Measurements from ENCODE around the gene OSM.

Gene OSM

GRCh38 chr22:30266445-30267381 lies at the start of gene OSM:
TSS of gene OSM (minus strand) at chr22:30266851. CDS start at chr22:30266799, 52 bp downstream.
- peak in 1 of 2 donors; percentile 44 for DNase-seq (ENCODE audit: low read depth in 2 of 2)

DNA sequence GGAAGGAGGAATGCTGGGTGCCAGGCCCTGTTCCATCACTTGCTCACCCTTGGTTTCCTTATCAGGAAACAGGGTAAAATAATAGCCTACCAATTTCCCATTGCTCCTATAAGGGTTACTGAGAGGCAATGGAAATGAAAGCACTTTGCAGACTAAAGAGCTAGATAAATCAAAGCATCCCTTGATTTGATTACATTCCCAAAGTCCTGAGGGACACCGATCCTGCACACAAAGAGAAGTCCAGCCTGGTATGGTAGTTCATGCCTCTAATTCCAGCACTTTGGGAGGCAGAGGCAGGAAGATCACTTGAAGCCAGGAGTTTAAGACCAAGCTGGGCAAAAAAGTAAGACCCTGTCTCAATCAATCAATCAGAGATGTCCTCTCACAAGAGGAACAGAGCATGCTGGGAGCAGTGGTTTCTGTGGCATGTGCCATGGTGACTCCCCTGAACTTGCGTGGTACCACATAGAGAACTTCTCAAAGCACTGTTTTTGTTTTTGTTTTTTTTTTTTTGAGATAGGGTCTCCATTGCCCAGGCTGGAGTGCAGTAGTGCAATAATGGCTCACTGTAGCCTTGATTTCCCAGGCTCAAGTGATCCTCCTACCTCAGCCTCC lies 49.4 kb upstream of the OSM start:
- no peak for DNase-seq (ENCODE audit: low read depth in 2 of 2)

GRCh38 chr22:30314915-30315314 lies 48.3 kb upstream of the OSM start:
- no peak for DNase-seq (ENCODE audit: low read depth in 2 of 2)

- no peak for DNase-seq (ENCODE audit: low read depth in 2 of 2)
These were observed 47.1 kb upstream of the OSM start for GRCh38 chr22:30313527-30314363.

DNA sequence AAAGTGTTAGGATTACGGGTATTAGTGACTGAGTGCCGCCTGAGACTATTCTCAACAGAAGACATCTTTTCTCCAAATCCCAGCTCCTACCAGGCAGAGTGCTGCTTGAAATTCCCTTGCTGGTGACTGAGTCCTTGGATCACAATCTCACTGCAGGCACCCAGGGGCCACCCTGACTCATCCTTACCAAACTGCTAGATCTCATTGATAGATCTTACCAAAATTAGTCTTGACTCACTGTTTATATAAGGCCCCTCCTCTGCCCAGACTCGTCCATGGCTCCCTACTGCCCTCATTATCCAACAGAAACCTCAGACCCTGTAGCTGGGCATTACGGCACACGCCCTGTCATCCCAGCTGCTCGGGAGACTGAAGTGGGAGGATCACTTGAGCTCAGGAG lies 45.4 kb upstream of the OSM start:
- DNase-seq (ENCODE audit: low read depth in 2 of 2) = no peak

- no peak for DNase-seq (ENCODE audit: low read depth in 2 of 2)
These were observed 44.5 kb upstream of the OSM start for GRCh38 chr22:30310881-30311771.

DNA sequence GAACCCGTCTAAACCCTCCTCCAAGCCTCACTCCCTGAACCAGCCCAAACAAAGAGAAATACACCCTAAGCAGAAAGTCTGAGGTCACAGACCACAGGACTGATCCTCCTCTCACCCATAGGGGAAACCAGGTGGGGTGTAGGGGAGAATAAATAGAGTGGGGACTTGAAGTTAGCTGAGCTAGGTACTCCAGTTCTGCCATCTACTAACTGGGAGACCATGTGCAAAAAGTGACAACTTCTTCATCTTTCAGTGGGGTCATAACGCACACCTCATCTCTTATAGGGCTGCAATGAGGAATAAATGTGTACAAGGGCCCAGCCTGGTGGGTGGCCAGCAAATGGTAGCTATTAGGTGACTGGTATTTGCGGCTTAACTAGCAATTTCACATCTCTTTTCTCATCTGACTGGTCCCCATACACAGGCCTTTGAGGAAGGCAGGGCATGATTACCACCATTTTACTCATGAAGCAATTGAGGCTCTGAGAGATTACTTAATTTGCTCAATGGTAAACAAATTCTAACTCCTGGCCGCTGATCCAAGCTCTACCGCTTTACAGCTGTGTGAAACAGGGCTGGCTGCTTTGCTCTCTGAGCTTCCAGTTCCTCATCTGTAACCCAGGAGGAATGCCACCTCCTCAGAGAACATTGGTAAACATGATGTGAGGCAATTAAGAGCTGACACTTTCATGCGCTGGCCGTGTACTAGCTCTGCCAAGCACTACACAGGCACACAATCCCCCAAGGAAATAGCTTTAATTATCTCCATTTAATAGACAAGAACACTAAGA lies 43.5 kb upstream of the OSM start:
- no peak for DNase-seq (ENCODE audit: low read depth in 2 of 2)

GRCh38 chr22:30308518-30309230 lies 42.0 kb upstream of the OSM start:
- DNase-seq (ENCODE audit: low read depth in 2 of 2) = no peak

GRCh38 chr22:30308093-30308492 lies 41.4 kb upstream of the OSM start:
- no peak for DNase-seq (ENCODE audit: low read depth in 2 of 2)

GRCh38 chr22:30307041-30307574 lies 40.5 kb upstream of the OSM start:
- DNase-seq (ENCODE audit: low read depth in 2 of 2) = no peak

DNA sequence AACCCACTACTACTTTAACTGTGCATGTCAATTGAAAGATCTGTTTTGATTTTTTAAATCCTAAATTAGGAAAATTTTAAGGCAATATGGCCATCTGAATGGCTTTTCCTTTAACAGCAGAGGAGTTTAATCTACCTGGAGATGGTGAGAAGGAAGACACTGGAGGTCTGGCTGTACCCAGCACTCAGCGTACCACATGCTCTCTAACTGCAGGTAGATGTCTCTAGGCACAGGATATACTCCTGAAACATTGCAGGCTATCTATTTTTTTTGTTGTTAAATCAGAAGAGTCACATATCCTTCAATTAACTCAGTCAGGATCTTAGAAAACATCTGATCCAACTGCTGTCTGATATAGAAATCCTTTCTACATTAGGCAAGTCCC lies 40.0 kb upstream of the OSM start:
- DNase-seq (ENCODE audit: low read depth in 2 of 2) = no peak

DNA sequence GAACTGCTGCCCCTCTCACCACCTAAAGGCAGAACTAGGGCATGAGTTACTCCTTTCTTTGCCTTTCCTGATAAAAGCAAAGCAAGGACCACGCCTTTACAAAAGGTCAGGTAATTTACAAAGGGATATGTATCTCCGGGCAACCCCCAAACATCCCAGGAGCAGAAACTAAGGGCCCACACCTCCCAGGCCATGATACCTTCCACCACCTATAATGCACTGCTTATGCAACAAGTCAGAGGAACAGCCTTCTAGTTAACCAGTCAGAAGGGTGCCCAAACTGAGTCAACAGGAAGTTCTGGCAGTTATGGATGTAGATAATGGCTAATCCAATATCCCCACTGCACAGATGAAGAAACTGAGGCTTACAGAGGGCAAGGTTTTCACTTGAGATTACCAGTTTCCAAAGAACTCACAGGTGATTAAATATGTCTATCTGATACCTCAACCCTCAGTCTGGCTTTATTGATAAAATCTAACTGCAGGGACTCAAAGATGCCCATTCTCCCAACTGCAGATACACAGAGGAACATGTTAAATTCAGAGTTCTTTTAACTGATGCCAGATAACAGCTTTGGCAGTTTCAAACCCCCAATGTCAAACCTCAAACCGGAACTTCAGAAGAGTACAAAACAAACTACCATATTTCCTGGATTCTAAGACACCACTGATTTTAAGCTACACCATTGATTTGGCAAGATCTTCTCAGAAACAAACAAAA lies 39.4 kb upstream of the OSM start:
- DNase-seq (ENCODE audit: low read depth in 2 of 2) = no peak

GRCh38 chr22:30305519-30305905 lies 38.9 kb upstream of the OSM start:
- DNase-seq (ENCODE audit: low read depth in 2 of 2) = no peak

GRCh38 chr22:30304495-30305244 lies 38.0 kb upstream of the OSM start:
- no peak for DNase-seq (ENCODE audit: low read depth in 2 of 2)

- no peak for DNase-seq (ENCODE audit: low read depth in 2 of 2)
These were observed 36.1 kb upstream of the OSM start for GRCh38 chr22:30302810-30303138.

DNA sequence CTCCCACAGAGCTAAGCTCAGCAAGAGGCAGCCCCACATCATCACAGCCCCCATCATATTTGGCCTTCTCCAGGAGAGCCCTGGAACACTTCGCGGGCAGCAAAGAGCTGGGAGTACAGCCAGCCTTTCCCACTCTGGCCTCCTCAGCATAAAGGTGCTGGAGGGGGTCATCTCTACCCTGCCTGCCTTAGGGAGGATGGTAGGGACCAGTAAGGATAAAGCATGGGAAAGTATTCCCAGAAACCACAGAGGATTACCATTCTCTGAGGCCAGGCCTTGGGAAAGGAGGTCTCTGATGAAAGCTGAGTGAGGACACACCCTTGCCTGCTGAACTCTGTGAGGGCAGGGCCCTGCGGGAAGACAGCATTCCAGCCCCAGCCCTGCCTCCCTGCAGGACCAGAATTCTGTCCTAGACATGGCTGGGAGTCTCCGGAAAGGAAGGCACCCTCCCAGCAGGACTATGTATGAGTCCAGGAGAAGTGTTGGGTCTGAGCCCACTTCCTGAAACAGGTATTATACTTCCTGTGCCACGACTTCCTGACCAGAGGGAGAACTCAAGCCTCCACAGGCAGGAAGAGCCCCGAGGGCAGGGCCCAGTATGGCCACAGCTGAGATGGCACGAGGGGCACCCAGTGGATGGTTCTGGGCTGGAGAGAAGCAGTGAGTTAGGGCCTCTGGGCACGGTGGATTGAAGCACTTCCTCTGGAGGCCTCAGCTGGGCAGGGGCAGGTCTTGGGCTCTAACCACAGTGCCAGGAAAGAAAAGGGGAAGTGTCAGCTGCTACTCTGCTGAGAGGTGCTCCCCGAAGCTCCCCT lies 35.6 kb upstream of the OSM start:
- no peak for DNase-seq (ENCODE audit: low read depth in 2 of 2)

DNA sequence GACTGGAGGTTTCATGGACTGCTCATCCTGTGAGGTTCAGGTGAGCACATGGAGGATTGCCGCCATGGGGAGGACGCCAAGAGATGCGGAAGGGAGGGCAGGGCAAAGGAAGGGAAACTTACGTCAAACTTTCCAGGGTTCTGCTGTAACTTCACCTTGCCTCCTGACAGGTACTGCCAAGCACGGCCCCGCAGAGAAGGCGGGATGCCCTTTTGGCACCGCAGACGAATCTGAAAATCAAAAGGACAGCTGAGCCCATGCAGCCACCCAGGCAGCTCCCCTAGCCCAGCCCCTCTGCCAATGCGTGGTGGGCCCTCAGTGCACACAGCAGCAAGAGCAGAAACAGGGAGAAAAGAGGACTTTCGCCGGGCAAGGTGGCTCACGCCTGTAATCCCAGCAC lies 32.7 kb upstream of the OSM start:
- DNase-seq (ENCODE audit: low read depth in 2 of 2) = no peak

All from activated CD4-positive, alpha-beta T cell treated with anti-CD3 and anti-CD28 coated beads for 24 hours (primary cell).